Neural cell (in vitro differentiated cells): ENCODE data around the gene FBXO7.

Experiments
- CTCF ChIP-seq: fragments of 450-650 bp; IDR thresholded peaks from 2 replicates; pipeline ENCODE4 v1.5.1; 2014; ENCODE audit warnings: antibody characterized with exemption, mild to moderate bottlenecking, moderate library complexity; ENCODE audit not compliant: poor library complexity, severe bottlenecking
- EZH2 ChIP-seq: fragments of 200-600, 300-800 bp; shearing (Covaris generic), sonication (generic); IDR thresholded peaks from 2 replicates; pipeline ENCODE4 v1.6.1; 2014; ENCODE audit warnings: antibody characterized with exemption, low read length, borderline replicate concordance, mild to moderate bottlenecking; ENCODE audit not compliant: insufficient read depth, poor library complexity, severe bottlenecking
- POLR2AphosphoS5 ChIP-seq: IDR thresholded peaks from 2 replicates; pipeline ENCODE4 v1.6.1; 2012
- REST ChIP-seq: IDR thresholded peaks from 2 replicates; pipeline ENCODE4 v1.6.1; 2012; ENCODE audit warnings: borderline replicate concordance

- no peak for TF ChIP-seq CTCF
- no peak for TF ChIP-seq POLR2AphosphoS5
- no peak for TF ChIP-seq EZH2
- no peak for TF ChIP-seq REST
Observed at GRCh38 chr22:32426881-32427280, 47.7 kb upstream of the FBXO7 start.
